ENCODE measurements around the gene PHC2.

DNA sequence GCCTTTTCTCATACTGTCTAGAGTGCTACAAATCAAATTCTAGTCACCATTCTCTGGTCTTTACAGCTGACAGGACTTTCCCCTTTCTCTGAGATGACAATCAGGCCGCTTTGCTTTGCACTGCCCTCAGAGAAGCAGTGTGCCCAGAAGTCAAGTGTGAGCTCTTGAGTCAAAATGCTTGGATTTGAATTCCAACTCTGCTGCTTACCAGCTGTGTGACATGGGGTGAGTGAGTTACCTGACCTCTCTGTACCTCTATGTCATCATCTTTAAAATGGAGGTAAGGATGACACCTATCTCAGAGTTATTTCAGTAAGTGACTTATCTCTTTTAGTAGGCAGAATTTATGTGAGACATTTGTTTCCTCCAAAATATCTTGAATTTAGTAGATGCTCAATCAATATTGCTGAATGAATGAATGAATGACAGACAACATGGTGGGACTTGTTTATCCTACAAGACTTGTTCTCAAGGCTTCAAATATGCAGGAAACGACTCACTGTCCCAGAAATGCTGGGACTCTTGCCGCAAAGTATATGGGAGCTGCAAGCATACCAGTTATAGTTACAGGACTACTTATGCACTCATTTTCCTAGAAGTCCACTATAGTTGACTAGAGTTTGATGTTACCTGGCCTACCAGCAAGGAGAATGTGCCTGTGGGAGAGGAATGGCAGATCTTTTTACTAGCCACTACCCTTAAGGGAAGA, 71.9 kb downstream of the PHC2 start:
- TF ChIP-seq, protein P1, sequence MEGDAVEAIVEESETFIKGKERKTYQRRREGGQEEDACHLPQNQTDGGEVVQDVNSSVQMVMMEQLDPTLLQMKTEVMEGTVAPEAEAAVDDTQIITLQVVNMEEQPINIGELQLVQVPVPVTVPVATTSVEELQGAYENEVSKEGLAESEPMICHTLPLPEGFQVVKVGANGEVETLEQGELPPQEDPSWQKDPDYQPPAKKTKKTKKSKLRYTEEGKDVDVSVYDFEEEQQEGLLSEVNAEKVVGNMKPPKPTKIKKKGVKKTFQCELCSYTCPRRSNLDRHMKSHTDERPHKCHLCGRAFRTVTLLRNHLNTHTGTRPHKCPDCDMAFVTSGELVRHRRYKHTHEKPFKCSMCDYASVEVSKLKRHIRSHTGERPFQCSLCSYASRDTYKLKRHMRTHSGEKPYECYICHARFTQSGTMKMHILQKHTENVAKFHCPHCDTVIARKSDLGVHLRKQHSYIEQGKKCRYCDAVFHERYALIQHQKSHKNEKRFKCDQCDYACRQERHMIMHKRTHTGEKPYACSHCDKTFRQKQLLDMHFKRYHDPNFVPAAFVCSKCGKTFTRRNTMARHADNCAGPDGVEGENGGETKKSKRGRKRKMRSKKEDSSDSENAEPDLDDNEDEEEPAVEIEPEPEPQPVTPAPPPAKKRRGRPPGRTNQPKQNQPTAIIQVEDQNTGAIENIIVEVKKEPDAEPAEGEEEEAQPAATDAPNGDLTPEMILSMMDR (IDR thresholded peaks at IDR 0.05; ENCODE audit: insufficient read depth, low read length, poor library complexity, severe bottlenecking): no peak
- TF ChIP-seq EZH2phosphoT487 (conservative IDR thresholded peaks at IDR 0.05; ENCODE audit: low read length): no peak
